ENCODE results near the gene ECSIT. TPM values are rescaled to one million over a fixed set of nuclear protein-coding genes. Genes with fewer than 3 reads are reported as not detected.

ECSIT gene
- total RNA-seq, 1 experiment from 2014 or later = 39.8 TPM

DNA sequence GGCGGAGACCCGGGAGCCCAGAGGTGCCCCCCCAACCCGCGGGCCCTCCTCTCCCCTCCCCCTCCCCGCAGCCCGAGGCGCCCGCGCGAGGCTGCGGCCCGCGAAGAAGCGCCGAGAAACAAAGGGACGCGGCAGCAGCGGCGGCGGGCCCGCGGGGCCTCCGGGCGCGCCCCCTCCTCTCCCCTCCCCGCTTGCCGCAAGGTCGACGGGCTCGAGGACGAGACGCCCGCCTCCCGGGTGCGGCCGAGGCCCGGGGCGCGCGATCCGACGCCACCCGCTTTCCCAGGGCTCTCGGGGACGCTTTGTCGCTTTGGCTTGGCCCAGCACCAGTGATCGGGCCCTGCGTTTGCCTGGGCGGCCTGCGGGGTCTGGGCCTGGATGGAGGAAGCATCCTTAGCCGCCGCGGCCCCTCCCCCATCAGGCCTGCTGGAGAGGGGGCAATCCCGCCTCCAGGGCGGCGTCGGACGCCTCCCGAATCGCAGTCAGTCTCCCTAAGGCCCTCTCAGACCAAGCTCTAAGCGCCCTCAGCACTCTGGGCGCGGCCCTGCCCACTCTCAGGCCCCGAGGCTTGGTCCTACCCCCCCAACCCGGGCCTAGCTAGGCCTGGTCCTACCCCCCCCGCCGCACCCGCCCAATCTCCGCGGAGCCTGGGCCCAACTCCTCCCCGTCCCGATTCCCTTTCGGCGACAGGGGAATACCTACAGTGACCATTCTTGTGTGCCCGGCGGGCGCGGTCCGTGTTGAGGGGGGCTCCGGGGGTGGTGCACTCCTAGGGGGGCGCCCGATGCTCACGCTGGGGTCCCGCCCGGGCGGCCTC, 48.8 kb downstream of the ECSIT start:
- BruUV-seq (replicated peaks) = no TSS peak
- no peak for DNase-seq
- Histone ChIP-seq H3K4me3 (ENCODE audit: low read depth, low read length) (peak overlapping the region; percentile 27), H3K36me3 (ENCODE audit: control insufficient read depth, insufficient read depth, low read length) (no peaks in the 10 kb centered on the region), H3K27me3 (replicated peaks; ENCODE audit: control insufficient read depth, insufficient read depth, low read length) (no peaks in the 10 kb centered on the region; the same call in 1 of the 2 replicates), H3K9me3 (no peaks in the 10 kb centered on the region), H3K4me1 (peaks cover 16% of the 10 kb centered on the region)
- H3K27ac Mint-ChIP-seq (ENCODE audit: unreplicated experiment) = no peak overlapping the region
- peaks cover 9% of the 10 kb centered on the region for H3K27me3 Mint-ChIP-seq (ENCODE audit: insufficient read depth, unreplicated experiment)
- TF ChIP-seq CTCF (IDR thresholded peaks at IDR 0.05; ENCODE audit: insufficient read depth in 1 of 2, low read depth in 1 of 2, low read length in 1 of 2, severe bottlenecking in 1 of 2, unreplicated experiment in 1 of 2) = no peak
- no peaks in the 10 kb centered on the region for H3K4me1 Mint-ChIP-seq (ENCODE audit: low read depth, unreplicated experiment)
- peaks cover 17% of the 10 kb centered on the region for H3K36me3 Mint-ChIP-seq (ENCODE audit: insufficient read depth, unreplicated experiment)
- ChIA-PET POLR2A (no interaction called here), CTCF (interaction anchor here (0.6 to 1.3 kb wide), 5 partner anchors 45 to 186 kb away, joined by 3 to 11 read pairs (median 4); partner anchors contain the start of genes PRKCSH and SWSAP1)
- intact Hi-C loops (cut with micrococcal nuclease; ENCODE audit: unreplicated experiment) = no loop called here
- no peaks in the 10 kb centered on the region for H3K9me3 Mint-ChIP-seq (ENCODE audit: unreplicated experiment)
- peak overlapping the region; percentile 40 for H3K4me3 Mint-ChIP-seq (ENCODE audit: unreplicated experiment)

DNA sequence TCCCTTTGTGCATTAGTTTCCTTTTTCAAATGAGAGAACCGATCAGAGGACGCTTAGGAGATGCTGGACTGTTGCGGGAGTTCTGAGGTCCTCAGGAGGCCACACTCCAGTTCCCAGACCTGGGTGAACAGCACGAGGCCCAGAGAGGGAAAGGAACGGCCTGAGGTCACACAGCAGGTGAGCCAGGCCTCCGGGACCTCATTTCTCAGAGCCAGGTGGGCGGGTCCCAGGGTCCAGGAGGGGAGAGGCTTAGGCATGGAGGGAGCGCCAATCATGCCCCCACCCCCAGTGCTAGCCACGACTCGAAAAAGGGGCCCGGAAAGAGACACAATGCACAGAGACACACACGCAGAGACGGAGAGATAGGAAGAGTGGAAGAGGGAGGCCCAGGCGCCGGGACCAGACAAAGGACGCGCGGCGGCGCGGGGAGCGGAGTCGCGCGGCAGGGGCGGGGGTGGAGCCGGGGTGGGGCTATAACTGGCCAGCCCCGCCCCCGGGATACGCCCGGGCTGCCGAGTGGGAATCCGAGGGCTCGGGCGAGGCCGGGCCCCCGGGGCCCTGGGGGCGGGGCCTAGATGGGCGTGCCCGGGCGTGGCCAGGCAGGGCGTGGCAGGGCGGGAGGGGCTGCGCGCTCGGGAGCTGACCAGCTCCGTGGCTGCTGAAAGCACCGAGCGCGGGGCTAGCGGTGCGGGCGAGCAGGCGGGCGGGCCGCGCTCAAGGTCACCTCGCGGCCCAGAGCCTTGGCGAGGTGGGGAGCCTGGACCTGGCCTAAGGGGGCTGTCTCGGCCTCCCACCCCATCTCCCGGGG, 49.6 kb downstream of the ECSIT start:
- no peak for TF ChIP-seq CTCF (IDR thresholded peaks at IDR 0.05; ENCODE audit: insufficient read depth in 1 of 2, low read depth in 1 of 2, low read length in 1 of 2, severe bottlenecking in 1 of 2, unreplicated experiment in 1 of 2)
- ChIA-PET POLR2A (no interaction called here), CTCF (interaction anchor here (1.0 to 1.3 kb wide), 4 partner anchors 44 to 185 kb away, joined by 3 to 11 read pairs (median 4); partner anchors contain the start of genes PRKCSH and SWSAP1)
- Mint-ChIP-seq H3K27me3 (ENCODE audit: insufficient read depth, unreplicated experiment) (peaks cover 9% of the 10 kb centered on the region), H3K9me3 (ENCODE audit: unreplicated experiment) (no peaks in the 10 kb centered on the region), H3K36me3 (ENCODE audit: insufficient read depth, unreplicated experiment) (peaks cover 13% of the 10 kb centered on the region), H3K27ac (ENCODE audit: unreplicated experiment) (no peak overlapping the region), H3K4me1 (ENCODE audit: low read depth, unreplicated experiment) (no peaks in the 10 kb centered on the region), H3K4me3 (ENCODE audit: unreplicated experiment) (peak overlapping the region; percentile 61)
- peak overlapping the region; percentile 27 for H3K4me3 ChIP-seq (ENCODE audit: low read depth, low read length)
- H3K36me3 ChIP-seq (ENCODE audit: control insufficient read depth, insufficient read depth, low read length) = no peaks in the 10 kb centered on the region
- DNase-seq = peak; percentile 87 to 93
- no peaks in the 10 kb centered on the region for H3K9me3 ChIP-seq
- H3K4me1 ChIP-seq = peaks cover 16% of the 10 kb centered on the region
- no peaks in the 10 kb centered on the region; the same call in 1 of the 2 replicates for H3K27me3 ChIP-seq (replicated peaks; ENCODE audit: control insufficient read depth, insufficient read depth, low read length)
- BruUV-seq (replicated peaks) = no TSS peak
- intact Hi-C loops (cut with micrococcal nuclease; ENCODE audit: unreplicated experiment) = no loop called here
